ENCODE data around the gene CHI3L2.
"Not testable (repeated sequence)": the region's sequence is repeated elsewhere in the genome, so short reads cannot be mapped to it uniquely, and the experiment has no call there.

Gene CHI3L2

GRCh38 chr1:111202707-111203623 lies 24.5 kb upstream of the CHI3L2 start:
- DNase-seq: peak in 1 of 3 donors; percentile 53

- peak; percentile 55 to 82 (median 63) for DNase-seq
Observed at GRCh38 chr1:111203681-111204200, 23.8 kb upstream of the CHI3L2 start.

GRCh38 chr1:111204201-111204982 lies 23.1 kb upstream of the CHI3L2 start:
- peak in 1 of 3 donors; percentile 44 for DNase-seq

GRCh38 chr1:111204983-111205713 lies 22.4 kb upstream of the CHI3L2 start:
- DNase-seq: peak; percentile 38 to 61 (median 61)

GRCh38 chr1:111205714-111206050 lies 21.8 kb upstream of the CHI3L2 start:
- peak in 2 of 3 donors; percentile 74 to 79 for DNase-seq

- DNase-seq: no peak
Observed at GRCh38 chr1:111208921-111209320, 18.6 kb upstream of the CHI3L2 start.

GRCh38 chr1:111209622-111210021 lies 17.9 kb upstream of the CHI3L2 start:
- DNase-seq: no peak

- no peak for DNase-seq
Observed at GRCh38 chr1:111211921-111212320, 15.6 kb upstream of the CHI3L2 start.

- no peak for DNase-seq
Observed at GRCh38 chr1:111212634-111213335, 14.7 kb upstream of the CHI3L2 start.

- peak; percentile 50 to 67 (median 61) for DNase-seq
Observed at GRCh38 chr1:111213412-111213811, 14.1 kb upstream of the CHI3L2 start.

GRCh38 chr1:111214074-111214801 lies 13.3 kb upstream of the CHI3L2 start:
- no peak for DNase-seq

- no peak for DNase-seq
Observed at GRCh38 chr1:111214884-111215283, 12.6 kb upstream of the CHI3L2 start.

GRCh38 chr1:111215285-111215684 lies 12.2 kb upstream of the CHI3L2 start:
- not testable (repeated sequence) for DNase-seq

- DNase-seq: no peak
Observed at GRCh38 chr1:111216751-111217150, 10.8 kb upstream of the CHI3L2 start.

GRCh38 chr1:111217183-111217910 lies 10.2 kb upstream of the CHI3L2 start:
- DNase-seq: no peak

GRCh38 chr1:111218701-111219556 lies 8.6 kb upstream of the CHI3L2 start:
- no peak for DNase-seq

GRCh38 chr1:111219557-111220286 lies 7.8 kb upstream of the CHI3L2 start:
- DNase-seq: peak; percentile 66 to 69 (median 66)

GRCh38 chr1:111220302-111220890 lies 7.1 kb upstream of the CHI3L2 start:
- no peak for DNase-seq

GRCh38 chr1:111221276-111221632 lies 6.3 kb upstream of the CHI3L2 start:
- DNase-seq: no peak

Data from suppressor macrophage treated with lipopolysaccharide for 1 hour (primary cell).